GM10248 (cell line): ENCODE data around the gene SFT2D2.

Source experiments
- CTCF ChIA-PET: fragments of 300-600 bp; sonication (Branson Sonifier 250); formaldehyde crosslinking; extraction: SDS; loops from one replicate; lab custom pipeline; 2021; ENCODE audit warnings: antibody characterized with exemption; lab: Yijun Ruan, JAX
- POLR2A ChIA-PET: fragments of 350-650 bp; sonication (Branson Sonifier 250); formaldehyde crosslinking; extraction: SDS; loops from one replicate; lab custom pipeline; 2020; ENCODE audit warnings: antibody characterized with exemption; lab: Yijun Ruan, JAX
- DNase-seq: peaks from one replicate; pipeline ENCODE4 v3.0.0; 2012; ENCODE audit errors: extremely low spot score
- CTCF ChIP-seq: IDR thresholded peaks from 2 replicates; pipeline ENCODE4 v1.5.1; 2012; ENCODE audit warnings: mild to moderate bottlenecking, low read depth; ENCODE audit errors: extremely low read depth, missing control alignments, control extremely low read depth

Gene SFT2D2

DNA sequence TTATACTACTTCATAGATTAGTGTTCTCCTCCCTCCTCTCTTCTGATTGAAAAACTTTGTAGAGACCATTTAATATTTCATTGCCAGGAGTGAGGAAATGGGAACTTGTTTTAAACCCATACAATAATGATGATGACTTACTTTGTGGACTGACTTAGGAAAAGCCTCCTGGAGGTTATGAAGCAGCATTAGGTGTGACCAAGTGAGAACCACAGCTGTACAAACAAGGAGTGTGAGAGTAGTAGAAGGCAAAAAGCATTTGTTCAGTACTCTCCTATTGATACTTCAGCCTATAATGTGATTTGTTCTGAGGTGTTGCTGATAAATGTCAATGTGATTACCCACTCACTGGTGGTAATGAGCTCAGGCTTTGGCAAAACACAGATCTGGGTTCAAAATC is 38.6 kb upstream of the SFT2D2 start:
- ChIA-PET POLR2A (interaction anchor here (0.6 kb wide), 1 partner anchor 47 kb away, joined by 3 read pairs; no protein-coding TSS in a partner anchor), CTCF (interaction anchor here (0.9 to 3.5 kb wide), 4 partner anchors 10 to 48 kb away, joined by 3 to 11 read pairs (median 4); no protein-coding TSS in a partner anchor)
- TF ChIP-seq CTCF: no peak
- no peak for DNase-seq

DNA sequence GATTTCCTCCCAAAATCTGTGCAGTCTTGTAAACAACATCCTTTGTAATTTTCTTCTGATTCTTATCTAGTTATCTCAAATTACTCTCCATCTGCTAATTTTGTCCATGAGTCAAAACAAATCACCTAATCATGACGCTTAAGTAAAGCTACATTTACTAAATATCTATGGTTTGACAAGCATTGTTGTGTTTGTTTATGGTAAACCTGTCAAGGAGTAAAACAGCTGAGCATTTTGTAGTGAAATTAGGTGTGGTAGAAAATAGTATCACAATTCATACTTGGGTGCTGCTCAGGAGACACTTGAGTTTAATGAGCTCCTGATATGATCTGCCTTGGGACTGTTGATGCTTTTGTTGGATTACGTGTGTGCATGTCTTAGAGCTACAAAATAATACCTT is 35.4 kb upstream of the SFT2D2 start:
- no peak for TF ChIP-seq CTCF
- no peak for DNase-seq
- CTCF ChIA-PET: interaction anchor here (1.0 to 2.2 kb wide), 6 partner anchors 10 to 108 kb away, joined by 3 to 10 read pairs (median 5); no protein-coding TSS in a partner anchor
- POLR2A ChIA-PET: no interaction called here

- POLR2A ChIA-PET: interaction anchor here (0.7 kb wide), 1 partner anchor 526 kb away, joined by 3 read pairs; no protein-coding TSS in a partner anchor
- DNase-seq: no peak
- TF ChIP-seq CTCF: no peak
- CTCF ChIA-PET: interaction anchor here (1.5 kb wide), 1 partner anchor 11 kb away, joined by 3 read pairs; no protein-coding TSS in a partner anchor
Measured at GRCh38 chr1:168195199-168196135, 30.3 kb upstream of the SFT2D2 start.

DNA sequence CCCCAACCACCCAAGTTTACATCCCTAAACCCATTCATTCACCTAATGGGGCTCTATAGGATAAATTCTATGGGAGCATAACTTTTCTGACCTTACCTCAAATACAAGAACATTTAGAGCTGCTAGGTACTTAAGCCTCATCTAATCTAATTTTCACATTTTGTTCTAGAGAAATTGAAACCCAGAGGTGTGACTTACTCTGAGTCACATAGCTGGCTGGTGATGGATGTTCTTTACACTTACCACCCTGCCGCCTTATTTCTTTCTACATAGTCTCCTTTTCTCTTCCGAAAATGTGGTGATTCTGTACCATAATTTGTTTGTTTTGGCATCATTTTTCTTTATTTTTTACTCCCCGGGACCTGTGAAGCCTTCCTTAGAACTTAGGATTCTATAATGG is 26.7 kb upstream of the SFT2D2 start:
- no peak for DNase-seq
- ChIA-PET POLR2A (no interaction called here), CTCF (interaction anchor here (1.3 kb wide), 1 partner anchor 36 kb away, joined by 4 read pairs; no protein-coding TSS in a partner anchor)
- TF ChIP-seq CTCF: no peak

DNA sequence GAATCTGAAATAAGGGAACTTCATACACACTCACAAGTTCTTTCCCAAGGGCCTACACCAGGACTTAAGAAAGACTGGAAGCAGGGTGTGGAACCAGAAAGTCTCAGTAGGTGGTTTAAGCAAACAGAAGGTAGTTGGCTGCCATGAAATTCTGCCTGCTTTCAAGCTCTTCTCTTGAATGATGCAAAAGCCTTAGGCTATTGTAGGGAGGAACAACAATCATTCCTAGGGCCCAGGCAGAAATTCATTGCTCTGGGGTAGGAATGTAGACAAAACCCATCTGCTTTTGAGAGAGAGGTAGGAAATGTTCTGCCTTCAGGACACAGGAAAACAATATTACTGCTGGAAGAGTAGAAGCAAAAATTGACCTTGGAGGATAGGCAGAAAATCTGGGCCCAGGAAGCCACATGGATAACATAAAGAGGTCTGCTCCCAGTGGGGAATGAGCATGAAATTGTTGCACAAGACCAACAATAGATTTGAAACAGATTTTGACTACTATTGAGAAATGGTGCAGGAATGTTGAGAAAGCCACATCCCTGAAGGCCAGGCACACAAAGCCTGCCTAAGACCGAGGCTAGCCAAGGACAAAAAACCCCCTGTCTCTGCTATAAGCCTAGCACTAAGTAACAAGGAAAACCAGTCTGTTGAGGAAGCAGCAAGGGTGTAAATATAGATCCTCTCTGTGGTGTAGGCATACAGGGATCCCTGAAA is 22.7 kb upstream of the SFT2D2 start:
- ChIA-PET CTCF (interaction anchor here (1.3 to 1.5 kb wide), 2 partner anchors 14 to 17 kb away, joined by 3 read pairs; no protein-coding TSS in a partner anchor), POLR2A (no interaction called here)
- no peak for DNase-seq

More for the DNA sequence above, 22.7 kb upstream of the SFT2D2 start:
- no peak for TF ChIP-seq CTCF
